OCI-LY7 (cell line): ENCODE results near the gene NPB. TPM values are rescaled to one million over a fixed set of nuclear protein-coding genes. Genes with fewer than 3 reads are reported as not detected.

Experiments
- BruUV-seq: library from RNA; stranded (reverse); fragments of 400-500 nt; replicated peaks from 2 replicates; lab custom pipeline; 2021; lab: Mats Ljungman, UMichigan
- CTCF ChIA-PET: fragments of 300-600 bp; sonication (Branson Sonifier 250); formaldehyde crosslinking; loops from one replicate; lab custom pipeline; 2022; ENCODE audit warnings: antibody characterized with exemption; ENCODE audit not compliant: unreplicated experiment; lab: Charles Lee
- POLR2A ChIA-PET: fragments of 300-600 bp; sonication (Branson Sonifier 250); formaldehyde crosslinking; loops from one replicate; lab custom pipeline; 2022; ENCODE audit warnings: antibody characterized with exemption; lab: Charles Lee
- DNase-seq: peaks from one replicate; pipeline ENCODE4 v3.0.0-alpha.2; 2015; ENCODE audit warnings: low spot score
- H2AFZ ChIP-seq: fragments of 200-600 bp; sonication (generic), shearing (Covaris generic); 2 replicates; pipeline ENCODE4 v1.6.1; 2014; ENCODE audit warnings: mild to moderate bottlenecking, antibody characterized with exemption, low read length, moderate library complexity
- H3K27ac ChIP-seq: fragments of 200-600 bp; sonication (generic); 2 replicates; pipeline ENCODE4 v1.5.1; 2014; ENCODE audit warnings: mixed run types, low read depth, mild to moderate bottlenecking, moderate library complexity, low read length, inconsistent platforms; ENCODE audit not compliant: poor library complexity, severe bottlenecking
- H3K36me3 ChIP-seq: fragments of 200-600 bp; sonication (generic); 2 replicates; pipeline ENCODE4 v1.6.1; 2014; ENCODE audit warnings: mild to moderate bottlenecking, antibody characterized with exemption, low read length, moderate library complexity, mixed read lengths; ENCODE audit not compliant: insufficient read depth
- H3K4me1 ChIP-seq: fragments of 200-600 bp; sonication (generic); 2 replicates; pipeline ENCODE4 v1.5.1; 2014; ENCODE audit warnings: mild to moderate bottlenecking, low read length; ENCODE audit not compliant: insufficient read depth, poor library complexity, severe bottlenecking
- H3K4me2 ChIP-seq: fragments of 200-600 bp; sonication (generic); 2 replicates; pipeline ENCODE4 v1.6.1; 2014; ENCODE audit warnings: mild to moderate bottlenecking, low read length
- H3K4me3 ChIP-seq: fragments of 200-600 bp; sonication (generic); 2 replicates; pipeline ENCODE4 v1.5.1; 2014; ENCODE audit warnings: mild to moderate bottlenecking, low read depth, low read length; ENCODE audit not compliant: poor library complexity, severe bottlenecking
- H3K79me2 ChIP-seq: fragments of 200-600 bp; sonication (generic); 2 replicates; pipeline ENCODE4 v1.6.1; 2016; ENCODE audit warnings: low read depth, mild to moderate bottlenecking, low read length, moderate library complexity, mixed read lengths; ENCODE audit not compliant: insufficient read depth
- H3K9me2 ChIP-seq: fragments of 200-600 bp; sonication (generic); 2 replicates; pipeline ENCODE4 v1.6.1; 2016; ENCODE audit warnings: mild to moderate bottlenecking, low read length, mixed read lengths; ENCODE audit not compliant: insufficient read depth
- H3K9me3 ChIP-seq: fragments of 200-600 bp; sonication (generic); 2 replicates; pipeline ENCODE4 v1.6.1; 2014; ENCODE audit warnings: mild to moderate bottlenecking, mixed run types, low read length, mixed read lengths
- H4K20me1 ChIP-seq: fragments of 200-600 bp; sonication (generic); 2 replicates; pipeline ENCODE4 v1.6.1; 2014; ENCODE audit warnings: mild to moderate bottlenecking, antibody characterized with exemption, low read length, moderate library complexity, mixed read lengths; ENCODE audit not compliant: insufficient read depth
- CTCF ChIP-seq: fragments of 200-600 bp; sonication (generic); conservative IDR thresholded peaks from 2 replicates; pipeline ENCODE4 v1.5.1; 2014; ENCODE audit warnings: mild to moderate bottlenecking, antibody characterized with exemption, low read length, moderate library complexity, mixed read lengths
- EZH2phosphoT487 ChIP-seq: fragments of 200-600 bp; sonication (generic); IDR thresholded peaks from 2 replicates; pipeline ENCODE4 v1.6.1; 2018; ENCODE audit warnings: low read depth, borderline replicate concordance, mild to moderate bottlenecking, mixed run types, antibody characterized with exemption, low read length, moderate library complexity, mixed read lengths
- intact Hi-C: fragments of 100-400 bp; cut with micrococcal nuclease; formaldehyde crosslinking; loops from one replicate; pipeline ENCODE4 v1.10.0; 2022; ENCODE audit not compliant: unreplicated experiment
- total RNA-seq, 2 experiments: library from RNA; depleted of rRNA in 1 of 2; stranded (reverse); fragments of >200 nt in 1 of 2; shearing (Covaris generic) in 1 of 2; gene quantifications; 2 replicates each; pipeline ENCODE4 v1.2.3, GENCODE V29; 2014 to 2022

NPB gene
- total RNA-seq, 2 experiments from 2014 or later = 2.8 to 3.2 TPM

- peaks cover 28% of the 10 kb centered on the region; the same call in 1 of the 2 replicates for H3K36me3 ChIP-seq
- BruUV-seq = no TSS peak
- no peak for DNase-seq
- peaks cover 38% of the 10 kb centered on the region for H3K4me1 ChIP-seq
- no peaks in the 10 kb centered on the region for H4K20me1 ChIP-seq
- POLR2A ChIA-PET = interaction anchor here (1.7 kb wide), 1 partner anchor 29 kb away, joined by 5 read pairs; no protein-coding TSS in a partner anchor
- no peaks in the 10 kb centered on the region for H3K9me3 ChIP-seq
- peaks cover 37% of the 10 kb centered on the region for H3K79me2 ChIP-seq
- CTCF ChIA-PET = no interaction called here
- TF ChIP-seq CTCF (no peak), EZH2phosphoT487 (no peak)
- H3K4me2 ChIP-seq = no peak overlapping the region
- no peak overlapping the region for H3K27ac ChIP-seq
- no peak overlapping the region for H2AFZ ChIP-seq
- no peaks in the 10 kb centered on the region for H3K9me2 ChIP-seq
- H3K4me3 ChIP-seq = no peak overlapping the region
- intact Hi-C loops = no loop called here
Observed at GRCh38 chr17:81923302-81924260, 21.5 kb downstream of the NPB start.

GRCh38 chr17:81924557-81925532 lies 22.8 kb downstream of the NPB start:
- H3K9me3 ChIP-seq = no peaks in the 10 kb centered on the region
- ChIA-PET CTCF (no interaction called here), POLR2A (interaction anchor here (1.7 to 2.5 kb wide), 2 partner anchors 8 to 31 kb away, joined by 5 to 8 read pairs; no protein-coding TSS in a partner anchor)
- H3K4me1 ChIP-seq = peaks cover 34% of the 10 kb centered on the region
- no peak for DNase-seq
- no peaks in the 10 kb centered on the region for H3K9me2 ChIP-seq
- no peak overlapping the region for H3K4me3 ChIP-seq
- no peak overlapping the region for H2AFZ ChIP-seq
- peaks cover 20% of the 10 kb centered on the region; the same call in 1 of the 2 replicates for H3K36me3 ChIP-seq
- no peaks in the 10 kb centered on the region for H4K20me1 ChIP-seq
- no TSS peak for BruUV-seq
- H3K4me2 ChIP-seq = peak overlapping the region; percentile 31; the same call in 1 of the 2 replicates
- intact Hi-C loops = no loop called here
- no peak overlapping the region for H3K27ac ChIP-seq
- peaks cover 37% of the 10 kb centered on the region for H3K79me2 ChIP-seq
- TF ChIP-seq EZH2phosphoT487 (no peak), CTCF (no peak)
